ENCODE data around the gene ZNF608.
A peak's percentile ranks its signal among the peaks of the same experiment; 100 is the strongest.

Gene ZNF608

GRCh38 chr5:124752854-124753720 is 6.6 kb upstream of the ZNF608 start:
- no peak for DNase-seq

DNA sequence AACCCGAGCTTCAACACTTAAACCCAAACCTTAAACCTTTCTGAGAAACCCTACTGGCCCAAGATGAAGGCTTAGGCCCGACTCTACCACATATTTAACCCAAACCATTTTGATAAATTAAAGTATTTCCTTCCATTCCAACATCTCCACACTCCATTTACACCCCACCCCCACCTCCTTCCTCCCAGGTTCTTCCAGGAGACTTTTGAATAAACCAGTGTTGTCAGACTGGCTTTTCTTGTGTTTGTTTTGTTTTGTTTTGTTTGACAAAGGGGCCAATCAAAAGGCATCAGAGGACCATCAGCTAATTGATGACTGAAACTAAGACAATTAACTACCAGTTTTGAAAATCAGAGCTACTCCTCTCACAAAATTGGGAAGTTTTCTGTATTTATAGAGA is 4.6 kb upstream of the ZNF608 start:
- no peak for DNase-seq

GRCh38 chr5:124748687-124749594 is 2.5 kb upstream of the ZNF608 start:
- peak in 1 of 2 donors; percentile 86 for DNase-seq

- DNase-seq: peak in 1 of 2 donors; percentile 81
Measured at GRCh38 chr5:124747791-124748686, 1.6 kb upstream of the ZNF608 start.

DNA sequence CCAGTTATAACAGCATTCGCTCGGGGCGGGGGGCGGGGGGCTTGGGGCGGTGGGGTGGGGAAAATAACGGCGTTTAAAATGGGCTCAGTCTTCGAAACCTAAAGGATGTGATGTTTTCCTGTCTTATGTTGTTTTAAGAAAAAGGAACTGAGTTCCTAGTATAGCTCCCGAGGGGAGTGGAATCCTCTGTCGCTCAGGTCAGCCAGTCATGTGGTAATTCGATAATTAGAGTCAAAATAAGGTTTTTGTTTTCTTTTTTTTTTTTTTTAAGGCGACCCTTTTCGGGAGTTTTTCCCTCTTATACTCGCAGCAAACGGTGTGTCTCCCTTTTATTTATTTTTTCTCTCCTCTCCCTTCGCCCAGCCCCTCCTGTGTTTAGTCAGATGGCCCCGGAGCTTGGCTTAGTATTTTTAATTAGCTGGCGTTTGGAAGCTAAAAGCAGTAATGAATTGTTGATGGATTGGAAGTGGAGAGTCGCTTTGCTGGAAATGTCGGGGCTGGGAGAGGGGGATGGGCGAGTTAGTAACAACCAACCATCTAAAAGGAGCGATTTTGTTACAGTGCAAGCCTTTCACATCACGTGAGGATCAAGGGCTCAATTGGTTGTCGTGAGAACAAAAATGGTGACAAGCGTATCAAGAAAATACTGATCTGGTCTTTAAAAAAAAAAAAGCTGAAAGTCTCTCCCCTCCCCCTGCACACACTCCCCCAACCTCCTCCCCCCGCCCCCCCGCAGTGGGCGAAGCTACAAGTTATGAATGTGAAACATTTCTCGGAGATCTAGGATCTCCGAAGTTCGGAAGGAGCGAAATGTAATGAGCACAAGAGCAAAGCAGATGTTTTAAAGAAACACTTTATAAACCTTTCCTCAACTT is 714 bp upstream of the ZNF608 start:
- DNase-seq: peak in 1 of 2 donors; percentile 61

GRCh38 chr5:124745007-124745927 is 1.2 kb downstream of the ZNF608 start:
- DNase-seq: no peak

- DNase-seq: no peak
Measured at GRCh38 chr5:124744170-124744971, 2.1 kb downstream of the ZNF608 start.

DNA sequence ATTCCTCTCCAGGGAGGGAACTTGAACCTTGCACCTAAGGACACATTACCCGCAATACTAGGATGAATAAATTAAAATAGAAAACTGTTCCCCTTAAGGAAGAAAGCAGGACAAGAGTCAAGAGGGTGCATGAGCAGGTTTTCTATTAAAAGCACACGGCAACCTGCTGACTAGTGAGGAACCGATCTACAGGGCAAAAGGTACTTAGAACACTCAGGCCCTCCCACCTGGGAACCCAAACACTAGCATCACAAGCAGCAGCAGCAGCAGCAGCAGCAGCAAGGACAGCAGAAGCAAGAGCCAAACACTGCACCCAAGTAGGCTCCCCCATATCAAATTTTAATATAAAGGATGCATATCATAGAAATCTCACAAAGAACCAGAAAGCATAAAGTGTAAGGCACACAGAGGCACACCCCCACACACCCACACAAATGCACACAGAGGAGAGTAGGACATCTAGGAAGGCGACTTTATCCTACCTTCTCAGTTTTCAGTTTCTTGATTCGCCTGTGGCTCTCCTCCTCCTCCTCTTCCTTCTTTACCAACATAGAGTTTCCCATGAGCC is 2.8 kb downstream of the ZNF608 start:
- DNase-seq: no peak

- peak in 1 of 2 donors; percentile 36 for DNase-seq
Measured at GRCh38 chr5:124742983-124743601, 3.3 kb downstream of the ZNF608 start.

DNA sequence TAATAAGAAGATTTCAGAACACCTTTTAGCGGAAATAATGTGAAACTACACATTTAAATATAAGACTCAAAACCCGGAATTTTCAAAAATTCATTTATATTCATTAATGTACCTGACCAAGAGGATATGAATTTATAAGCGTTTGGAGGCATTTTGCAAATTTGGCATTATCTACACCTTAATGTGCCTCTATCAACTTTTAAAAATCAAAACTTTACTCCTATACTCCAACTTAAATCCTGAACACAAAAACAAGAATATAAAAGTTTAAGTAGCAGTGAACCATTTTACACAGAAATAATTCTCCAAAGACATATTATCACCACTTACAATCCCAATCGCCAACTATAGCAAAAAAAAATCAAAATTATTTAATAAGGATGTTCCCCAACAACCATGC is 3.9 kb downstream of the ZNF608 start:
- no peak for DNase-seq

GRCh38 chr5:124741711-124742496 is 4.5 kb downstream of the ZNF608 start:
- no peak for DNase-seq

- DNase-seq: no peak
Measured at GRCh38 chr5:124740991-124741583, 5.4 kb downstream of the ZNF608 start.

DNA sequence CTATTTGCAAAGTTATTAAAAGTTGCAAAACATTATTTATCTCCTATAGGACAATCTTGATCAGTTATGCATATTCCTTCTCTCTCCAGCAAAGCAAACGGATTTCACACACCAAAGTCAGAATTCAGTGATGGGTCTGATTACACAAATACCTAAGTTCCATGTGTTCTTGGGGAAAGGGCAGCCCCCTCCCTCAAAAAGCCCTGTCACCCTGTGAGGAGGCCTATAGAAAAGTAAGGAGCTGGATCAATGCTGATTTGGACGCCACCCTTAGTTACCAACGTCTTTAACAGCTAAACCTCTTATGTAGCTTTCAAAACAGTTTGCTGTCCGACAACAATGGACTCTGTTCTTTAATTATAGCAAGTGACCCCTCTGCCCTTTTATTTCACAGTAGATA is 6.4 kb downstream of the ZNF608 start:
- no peak for DNase-seq

- DNase-seq: no peak
Measured at GRCh38 chr5:124739634-124740025, 6.8 kb downstream of the ZNF608 start.

DNA sequence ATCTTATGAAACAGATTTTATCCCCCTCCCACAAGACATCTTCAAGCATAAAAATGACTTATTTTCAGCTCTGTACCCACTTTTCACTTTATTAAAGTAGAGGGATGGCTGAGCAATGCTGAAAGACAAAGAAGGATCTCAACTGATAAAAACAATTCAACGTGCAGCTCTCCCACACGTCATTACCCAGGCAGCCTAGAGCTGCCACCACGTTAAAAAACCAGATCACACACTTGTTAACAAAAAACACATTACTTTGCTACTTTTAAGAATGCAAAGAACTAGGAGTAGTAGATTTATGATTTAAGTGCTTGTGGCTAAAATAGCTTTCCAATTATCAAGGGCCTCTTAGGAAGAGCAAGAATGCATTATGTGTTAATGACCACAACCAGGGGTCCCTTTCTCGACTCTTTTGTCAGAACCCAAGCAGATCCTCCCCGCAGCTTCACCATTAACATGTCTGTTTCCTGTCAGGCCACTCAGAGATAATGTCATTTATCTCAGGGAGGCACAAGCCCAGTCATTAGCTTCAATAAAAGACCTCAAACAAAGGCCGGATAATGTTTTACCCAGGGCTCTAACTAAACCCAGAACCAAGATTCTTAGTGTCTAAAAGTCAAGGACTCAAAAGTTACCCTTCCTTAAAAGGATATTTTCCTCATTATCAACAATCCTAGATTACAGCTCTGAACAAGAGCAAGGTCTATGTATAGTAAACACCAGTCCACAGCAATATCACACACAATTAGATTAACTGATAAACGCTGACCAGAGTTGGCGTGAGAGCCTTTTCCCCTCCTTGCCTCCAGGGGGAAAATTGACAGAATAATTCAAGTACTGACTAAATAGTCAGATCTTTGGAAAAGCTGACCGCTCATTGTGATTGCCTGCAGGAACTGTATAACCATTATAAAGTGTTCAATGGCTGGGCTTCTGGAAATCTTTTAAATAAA is 7.5 kb downstream of the ZNF608 start:
- DNase-seq: peak in 1 of 2 donors; percentile 42

- DNase-seq: no peak
Measured at GRCh38 chr5:124737651-124738050, 8.8 kb downstream of the ZNF608 start.

All from bone marrow (tissue), 2 donors.